Tibial nerve (tissue), 3 donors: ENCODE results near the gene PRKCB.

Experiments used
- CTCF ChIP-seq, 5 experiments: fragments of 200-600 bp in 3 of 5; fragments of 450-650 bp in 2 of 5; sonication (generic) in 3 of 5; IDR thresholded peaks; one replicate each; pipeline ENCODE4 v1.5.1; 2016 to 2019; ENCODE audit warnings: antibody characterized with exemption in 5 of 5, mild to moderate bottlenecking in 3 of 5, moderate library complexity in 2 of 5
- POLR2A ChIP-seq, 2 donors: fragments of 450-650 bp; IDR thresholded peaks; one replicate each; pipeline ENCODE4 v1.6.1; 2017; ENCODE audit warnings: antibody characterized with exemption in 2 of 2, mild to moderate bottlenecking in 2 of 2, moderate library complexity in 2 of 2

- TF ChIP-seq CTCF (IDR thresholded peaks at IDR 0.05): no peak
- TF ChIP-seq POLR2A (IDR thresholded peaks at IDR 0.05): no peak
Measured at GRCh38 chr16:24094660-24095059, 258.9 kb downstream of the PRKCB start.
